Right kidney (tissue), 1 donor: ENCODE results near the gene RAD51B.
"Not testable (repeated sequence)": the region's sequence is repeated elsewhere in the genome, so short reads cannot be mapped to it uniquely, and the experiment has no call there.

Experiments used
- DNase-seq: peaks from one replicate; pipeline ENCODE4 v3.0.0-alpha.2; 2016

Gene RAD51B

GRCh38 chr14:67944605-67945004 lies 125.0 kb downstream of the RAD51B start:
- DNase-seq, result no peak

DNA sequence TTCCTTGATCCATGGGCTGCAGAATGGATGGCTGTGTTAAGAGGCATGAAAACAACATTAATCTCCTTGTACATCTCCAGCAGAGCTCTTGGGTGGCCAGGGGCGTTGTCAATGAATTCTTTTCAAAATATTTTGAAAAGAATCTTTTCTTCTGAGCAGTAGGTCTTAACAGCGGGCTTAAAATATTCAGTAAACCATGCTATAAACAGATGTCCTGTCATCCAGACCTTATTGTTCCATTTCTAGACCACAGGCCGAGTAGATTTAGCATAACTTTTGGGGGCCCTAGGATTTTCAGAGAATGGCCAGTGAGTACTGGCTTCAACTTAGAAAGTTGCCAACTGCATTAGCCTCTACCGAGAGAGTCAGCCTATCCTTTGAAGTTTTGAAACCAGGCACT lies 130.2 kb downstream of the RAD51B start:
- DNase-seq, result no peak

DNA sequence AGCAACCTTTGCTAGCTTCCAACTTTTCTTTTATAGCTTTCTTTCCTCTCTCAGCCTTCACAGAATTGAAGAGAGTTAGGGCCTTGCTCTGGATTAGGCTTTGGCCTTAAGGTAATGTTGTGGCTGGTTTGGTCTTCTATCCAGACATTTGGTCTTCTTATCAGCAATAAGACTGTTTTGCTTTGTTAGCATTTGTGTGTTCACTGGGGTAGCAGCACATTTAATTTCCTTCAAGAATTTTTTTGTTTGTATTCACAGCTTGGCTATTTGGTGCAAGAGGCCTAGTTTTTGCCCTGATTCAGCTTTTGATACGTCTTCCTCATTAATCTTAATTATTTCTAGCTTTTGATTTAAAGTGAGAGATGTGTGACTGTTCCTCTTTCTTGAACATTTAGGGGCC lies 130.8 kb downstream of the RAD51B start:
- DNase-seq, result no peak

DNA sequence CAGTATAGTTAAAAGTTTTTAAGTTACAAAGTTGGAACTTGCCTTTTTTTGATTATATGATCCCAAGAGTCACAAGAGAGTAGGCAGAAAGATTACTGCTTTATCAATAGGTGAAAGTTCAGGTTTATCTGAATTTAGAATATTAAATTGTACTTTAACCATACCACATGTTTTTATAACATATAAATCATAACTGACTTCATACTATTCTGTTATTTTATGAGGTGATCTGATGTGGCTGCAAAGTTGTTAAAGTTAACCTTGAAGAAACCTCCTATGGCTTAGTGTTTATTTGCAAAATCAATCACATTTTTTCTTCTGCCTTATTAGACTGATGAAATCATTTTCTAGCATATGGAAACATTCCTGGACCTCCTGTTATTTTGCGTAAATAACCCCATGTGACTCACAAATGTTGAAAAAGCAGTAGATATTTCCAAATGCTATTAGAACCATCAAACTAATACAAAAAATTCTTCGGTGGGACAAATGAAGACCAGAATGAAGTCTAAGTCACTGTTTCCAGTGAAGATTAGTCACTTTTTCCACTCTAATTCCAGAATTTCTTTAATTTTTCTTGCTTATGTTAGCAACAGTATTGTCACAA lies 132.1 kb downstream of the RAD51B start:
- DNase-seq, result no peak

- DNase-seq, result no peak
Observed at GRCh38 chr14:67952381-67952780, 132.8 kb downstream of the RAD51B start.

- DNase-seq, result no peak
Observed at GRCh38 chr14:67952786-67953185, 133.2 kb downstream of the RAD51B start.

- no peak for DNase-seq
Observed at GRCh38 chr14:67955261-67955660, 135.7 kb downstream of the RAD51B start.

DNA sequence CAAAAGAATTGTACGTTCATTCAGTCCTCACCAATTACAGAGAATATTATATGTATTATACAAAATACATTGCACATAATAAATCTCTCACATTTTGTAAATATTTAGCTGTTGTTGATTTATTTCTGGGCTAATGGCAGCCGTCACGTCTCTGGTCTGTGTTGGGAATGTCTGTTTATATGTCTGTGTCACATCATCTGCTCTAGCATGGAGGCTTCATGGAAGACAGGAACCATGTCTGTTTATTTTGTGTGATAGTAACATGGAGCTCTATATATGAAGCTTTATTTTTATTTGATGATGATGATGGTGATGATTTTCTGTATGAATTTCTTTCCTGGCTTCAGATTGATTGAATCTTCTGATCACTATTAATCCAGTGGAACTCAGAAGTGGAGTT lies 138.4 kb downstream of the RAD51B start:
- no peak for DNase-seq

- DNase-seq, result no peak
Observed at GRCh38 chr14:67961676-67962075, 142.1 kb downstream of the RAD51B start.

GRCh38 chr14:67962215-67962644 lies 142.7 kb downstream of the RAD51B start:
- DNase-seq, result no peak

- DNase-seq, result no peak
Observed at GRCh38 chr14:67963545-67963944, 144.0 kb downstream of the RAD51B start.

DNA sequence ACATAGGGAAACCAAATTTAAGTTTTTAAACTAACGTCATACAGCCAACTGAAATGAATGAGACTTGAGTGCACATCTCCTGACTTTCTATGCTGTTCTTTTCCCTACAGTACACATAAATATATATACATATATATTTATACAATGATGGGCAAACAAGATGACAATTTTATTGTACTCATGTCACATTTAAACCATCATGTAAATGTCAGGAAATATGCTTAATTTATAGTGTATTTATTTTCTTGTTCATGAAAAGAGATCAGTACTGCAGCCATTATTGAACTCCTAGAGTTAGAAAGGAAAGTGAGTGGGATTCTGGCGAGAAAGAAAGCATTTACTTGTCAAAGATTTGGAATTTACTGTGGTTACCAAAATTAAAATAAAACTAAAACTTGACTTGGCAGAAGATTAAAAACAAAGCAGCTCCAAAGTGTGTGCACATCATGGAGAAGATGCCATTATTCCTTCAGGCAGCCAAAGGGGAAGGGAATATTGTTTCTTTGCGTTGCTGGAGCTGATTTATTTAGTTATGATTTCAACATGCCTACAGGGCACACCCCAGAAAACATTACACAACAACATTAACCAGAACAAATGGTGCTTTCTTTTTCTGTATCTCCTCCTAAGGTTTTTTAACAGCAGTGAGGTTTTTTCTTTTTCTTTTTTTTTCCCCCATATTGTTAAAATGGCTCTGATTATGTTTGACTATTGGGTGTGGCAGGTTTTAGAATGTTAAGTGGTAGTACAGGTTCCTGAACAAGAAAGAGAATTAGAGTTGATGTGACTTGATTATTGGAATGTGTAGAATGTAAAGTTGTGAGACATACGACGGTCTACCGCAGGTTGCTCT lies 144.6 kb downstream of the RAD51B start:
- no peak for DNase-seq

GRCh38 chr14:67965696-67966095 lies 146.1 kb downstream of the RAD51B start:
- no peak for DNase-seq

GRCh38 chr14:67967206-67967605 lies 147.6 kb downstream of the RAD51B start:
- DNase-seq, result no peak

- not testable (repeated sequence) for DNase-seq
Observed at GRCh38 chr14:67967970-67968369, 148.4 kb downstream of the RAD51B start.

GRCh38 chr14:67970923-67971322 lies 151.3 kb downstream of the RAD51B start:
- DNase-seq, result no peak

DNA sequence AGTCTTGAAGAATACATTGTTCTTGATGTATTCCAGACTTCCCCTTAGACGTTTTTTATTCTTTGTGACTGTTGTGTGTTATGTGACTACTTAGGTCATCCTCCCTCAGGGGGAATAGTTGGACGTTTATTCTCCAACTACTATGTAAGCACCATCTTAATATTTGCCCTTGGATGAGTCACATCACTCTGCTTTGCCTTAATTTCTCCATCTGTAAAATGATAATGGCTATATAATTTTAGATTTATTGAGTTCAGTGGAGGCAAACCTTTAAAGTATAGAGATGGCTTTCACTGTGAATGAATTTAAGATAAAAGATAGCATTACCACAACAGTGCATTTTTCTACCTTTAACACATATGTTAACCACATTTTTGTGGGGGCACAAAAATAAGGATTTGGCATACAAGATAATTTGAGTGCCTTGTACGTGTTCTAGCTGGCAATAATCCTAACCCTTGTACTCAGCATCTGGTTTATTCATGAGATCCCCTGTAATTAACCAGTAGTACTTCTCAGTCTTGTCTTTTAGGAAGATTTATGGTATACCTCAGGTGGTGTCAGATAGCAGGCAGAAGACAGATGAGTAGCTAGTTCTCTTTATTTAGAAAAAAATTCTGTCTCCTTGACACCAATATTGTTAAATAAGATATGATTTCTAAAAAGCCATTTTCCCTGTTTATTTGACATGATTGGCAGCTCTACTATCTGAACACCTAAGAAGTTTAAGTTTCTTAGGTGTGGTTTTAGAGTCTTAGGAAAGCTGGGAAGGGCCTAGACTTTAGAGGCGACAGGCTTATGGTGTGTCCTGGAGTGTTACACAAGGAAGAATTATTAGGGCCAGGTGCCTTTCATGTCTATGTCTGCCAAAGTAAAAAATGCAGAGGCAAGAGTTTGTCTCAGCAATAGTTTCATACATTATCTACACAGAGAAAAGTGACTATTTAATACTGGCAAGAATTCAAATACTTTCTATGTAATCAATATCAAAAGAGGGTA lies 152.3 kb downstream of the RAD51B start:
- DNase-seq, result no peak

DNA sequence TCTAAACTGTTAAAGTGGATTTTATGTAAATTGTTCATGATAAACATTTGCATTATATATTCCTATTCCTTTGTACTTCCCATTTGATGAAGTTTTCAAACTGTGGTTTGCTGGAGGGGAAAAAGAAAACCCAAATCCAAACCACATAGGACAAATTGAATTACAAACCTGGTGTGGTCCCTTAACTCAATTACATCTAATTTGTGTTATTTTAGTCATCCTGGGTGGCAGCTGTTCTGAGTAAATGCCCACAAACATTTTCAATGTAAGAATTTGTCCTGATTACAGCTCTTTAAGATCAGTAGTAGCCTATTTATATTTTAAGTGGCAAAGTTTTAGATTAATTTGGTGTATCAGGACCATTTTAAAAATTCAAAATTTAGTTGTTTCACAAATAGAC lies 153.9 kb downstream of the RAD51B start:
- DNase-seq, result no peak

DNA sequence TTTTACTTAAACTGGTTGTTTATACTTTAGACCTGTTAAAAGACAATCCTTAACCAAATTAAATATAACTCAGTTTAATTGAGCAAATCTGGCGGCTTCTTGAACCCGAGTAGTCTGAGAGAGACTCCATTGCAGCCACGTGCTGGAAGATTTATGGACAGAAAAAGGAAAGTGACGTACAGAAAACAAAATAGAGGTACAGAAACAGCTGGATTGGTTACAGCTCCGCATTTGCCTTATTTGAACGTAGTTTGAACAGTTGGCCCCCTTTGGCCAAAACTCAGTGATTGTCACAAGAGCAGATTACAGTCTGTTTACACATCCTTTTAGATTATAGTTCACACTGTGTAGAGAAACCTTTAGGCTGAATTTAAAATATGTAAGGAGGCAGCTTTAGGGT lies 155.9 kb downstream of the RAD51B start:
- no peak for DNase-seq

DNA sequence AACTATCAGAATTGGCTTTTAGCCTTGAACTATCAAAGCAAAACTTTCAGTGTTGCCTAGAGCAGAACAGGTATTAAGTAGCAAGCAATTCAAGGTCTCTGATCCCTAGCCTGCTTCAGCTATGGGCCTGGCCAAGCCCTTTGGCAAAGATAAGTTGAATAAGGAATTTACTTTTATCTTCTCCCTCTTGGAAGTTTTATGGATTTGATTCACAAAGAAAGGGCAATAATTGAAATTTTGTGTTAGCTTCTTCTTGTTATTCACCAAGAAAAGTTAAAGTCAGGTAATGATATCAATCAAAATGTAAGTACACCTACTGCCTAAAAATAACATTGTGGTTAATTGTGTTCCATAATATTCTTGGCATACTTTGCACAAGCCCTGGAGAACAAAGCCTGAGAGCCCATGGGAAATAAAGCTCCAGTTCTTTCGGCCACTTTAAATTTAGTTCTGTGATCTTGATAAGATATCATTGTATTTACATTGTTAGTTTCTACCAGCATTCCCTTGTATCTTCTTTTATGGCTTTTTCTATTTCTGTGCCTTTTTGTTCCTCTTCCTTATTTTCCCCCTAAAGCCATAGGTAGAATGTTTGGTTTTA lies 158.0 kb downstream of the RAD51B start:
- no peak for DNase-seq

GRCh38 chr14:67978749-67979148 lies 159.2 kb downstream of the RAD51B start:
- no peak for DNase-seq
